HPDE6-E6E7 (cell line): ENCODE data around the gene PGS1.
"Not testable (repeated sequence)": the region's sequence is repeated elsewhere in the genome, so short reads cannot be mapped to it uniquely, and the experiment has no call there.

Source experiments
- DNase-seq: peaks from one replicate; pipeline ENCODE4 v3.0.0; 2011; ENCODE audit warnings: missing footprints; ENCODE audit errors: extremely low spot score

The PGS1 gene, protein sequence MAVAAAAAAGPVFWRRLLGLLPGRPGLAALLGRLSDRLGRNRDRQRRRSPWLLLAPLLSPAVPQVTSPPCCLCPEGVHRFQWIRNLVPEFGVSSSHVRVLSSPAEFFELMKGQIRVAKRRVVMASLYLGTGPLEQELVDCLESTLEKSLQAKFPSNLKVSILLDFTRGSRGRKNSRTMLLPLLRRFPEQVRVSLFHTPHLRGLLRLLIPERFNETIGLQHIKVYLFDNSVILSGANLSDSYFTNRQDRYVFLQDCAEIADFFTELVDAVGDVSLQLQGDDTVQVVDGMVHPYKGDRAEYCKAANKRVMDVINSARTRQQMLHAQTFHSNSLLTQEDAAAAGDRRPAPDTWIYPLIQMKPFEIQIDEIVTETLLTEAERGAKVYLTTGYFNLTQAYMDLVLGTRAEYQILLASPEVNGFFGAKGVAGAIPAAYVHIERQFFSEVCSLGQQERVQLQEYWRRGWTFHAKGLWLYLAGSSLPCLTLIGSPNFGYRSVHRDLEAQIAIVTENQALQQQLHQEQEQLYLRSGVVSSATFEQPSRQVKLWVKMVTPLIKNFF

DNA sequence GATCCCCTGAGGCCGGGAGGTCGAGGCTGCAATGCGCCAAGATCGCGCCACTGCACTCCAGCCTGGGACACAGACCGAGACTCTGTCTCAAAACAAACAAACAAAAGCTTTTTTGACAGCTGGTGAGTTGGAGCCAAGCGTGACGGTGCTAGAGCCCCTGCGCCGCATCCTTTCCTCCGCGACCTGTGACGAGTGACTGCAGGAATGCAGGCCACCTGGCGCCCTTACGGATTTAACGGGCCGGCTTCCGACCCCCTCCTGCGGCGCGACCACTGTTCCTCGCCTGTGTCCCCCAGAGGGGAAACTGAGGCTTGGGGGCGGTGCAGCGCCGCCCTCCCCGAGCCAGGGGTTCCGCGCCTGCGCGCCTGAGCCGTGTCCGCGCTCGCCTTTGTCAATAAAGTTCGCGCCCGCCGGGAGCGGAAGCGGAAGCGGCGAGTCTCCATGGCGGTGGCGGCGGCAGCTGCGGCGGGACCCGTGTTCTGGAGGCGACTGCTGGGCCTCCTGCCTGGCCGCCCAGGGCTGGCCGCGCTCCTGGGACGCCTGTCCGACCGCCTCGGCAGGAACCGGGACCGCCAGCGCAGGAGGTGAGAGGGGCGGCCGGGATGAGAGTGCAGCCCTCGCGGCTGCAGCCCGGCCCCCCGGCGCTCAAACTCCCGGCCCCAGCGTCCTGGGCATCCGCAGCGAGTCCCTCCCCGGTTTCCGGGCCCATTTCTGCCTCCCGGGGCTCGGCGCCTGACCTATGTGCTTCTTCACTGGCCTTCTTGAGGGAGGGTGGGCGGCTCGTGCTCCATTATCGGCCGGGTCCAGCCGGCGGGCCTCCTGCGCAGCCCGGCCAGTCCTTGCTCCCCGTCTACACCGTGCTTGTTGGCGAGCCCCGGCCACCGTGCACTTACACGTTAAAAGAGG is at the start of gene PGS1:
PGS1 (plus strand) TSS at position 425 of the 906 bp plus-strand sequence; CDS start at position 442, 17 bp downstream.
- no peak for DNase-seq

DNA sequence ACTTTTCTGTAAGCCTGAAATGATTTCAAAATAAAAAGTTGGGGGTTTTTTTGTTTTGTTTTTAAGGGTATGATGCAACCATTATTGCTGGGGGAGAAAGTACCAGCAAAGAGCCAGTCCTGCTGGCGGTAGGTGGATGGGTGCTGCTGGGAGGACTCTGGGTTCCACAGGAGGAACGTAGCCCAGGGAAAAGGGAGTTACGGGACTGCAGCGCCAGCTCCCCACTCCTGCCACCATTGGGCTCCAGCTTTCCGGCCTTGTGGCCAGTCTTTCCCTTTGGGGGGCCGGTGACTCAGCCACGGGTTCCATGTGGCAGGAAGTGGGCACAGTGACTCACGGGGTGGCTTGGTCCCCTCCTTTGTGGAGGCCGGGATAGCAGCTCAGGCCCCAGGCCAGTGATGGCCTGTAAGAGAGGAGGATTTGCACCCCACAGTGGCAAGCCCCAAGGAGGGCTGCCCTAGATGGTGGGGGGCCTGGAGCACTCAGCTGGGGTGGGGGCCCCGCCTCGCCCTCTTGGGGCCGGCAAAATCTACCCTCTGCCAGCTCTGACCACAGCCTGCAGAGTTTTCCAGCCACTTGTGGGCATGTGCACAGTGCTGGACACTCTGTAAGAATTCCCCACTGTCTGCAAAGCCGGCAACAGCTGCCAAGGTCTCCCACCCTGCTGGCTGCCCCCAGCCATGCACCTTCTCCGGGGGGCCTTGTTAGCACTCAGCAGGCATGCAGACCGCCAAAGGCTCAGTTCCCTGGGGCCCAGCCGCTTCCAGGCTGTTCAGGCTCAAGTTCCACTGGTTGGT is 49.0 kb upstream of the PGS1 start:
- no peak for DNase-seq

DNA sequence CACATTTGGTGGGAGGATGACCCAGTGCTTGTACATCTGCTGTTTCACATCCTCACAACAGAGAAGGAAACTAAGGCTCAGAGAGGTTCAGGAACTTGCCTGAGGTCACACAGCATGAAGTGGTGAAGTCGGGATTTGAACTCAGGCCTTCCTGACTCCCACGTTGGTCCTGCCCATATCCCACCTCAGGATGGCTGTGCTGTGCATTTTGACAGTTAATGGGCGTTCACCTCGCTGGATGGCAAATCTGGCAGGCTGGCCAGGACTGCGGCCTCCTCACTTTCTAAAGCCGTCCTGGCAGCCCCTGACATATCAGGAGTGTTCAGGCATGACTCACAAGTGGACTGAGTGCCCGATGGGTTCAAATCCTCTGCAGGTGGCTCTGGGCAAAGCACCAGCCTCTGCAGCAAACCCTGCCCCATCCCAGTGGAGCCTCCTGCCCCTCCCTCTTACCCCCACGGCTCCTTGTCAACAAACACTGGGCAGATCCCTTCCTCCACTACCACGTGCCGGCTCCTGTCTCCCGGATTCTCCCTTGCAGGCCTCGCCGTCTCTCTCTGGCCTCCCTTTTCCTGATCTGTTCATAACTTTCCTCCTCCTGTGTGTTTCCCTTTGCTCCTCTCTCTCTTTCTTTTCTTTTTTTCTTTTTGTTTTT is 47.8 kb upstream of the PGS1 start:
- no peak for DNase-seq

DNA sequence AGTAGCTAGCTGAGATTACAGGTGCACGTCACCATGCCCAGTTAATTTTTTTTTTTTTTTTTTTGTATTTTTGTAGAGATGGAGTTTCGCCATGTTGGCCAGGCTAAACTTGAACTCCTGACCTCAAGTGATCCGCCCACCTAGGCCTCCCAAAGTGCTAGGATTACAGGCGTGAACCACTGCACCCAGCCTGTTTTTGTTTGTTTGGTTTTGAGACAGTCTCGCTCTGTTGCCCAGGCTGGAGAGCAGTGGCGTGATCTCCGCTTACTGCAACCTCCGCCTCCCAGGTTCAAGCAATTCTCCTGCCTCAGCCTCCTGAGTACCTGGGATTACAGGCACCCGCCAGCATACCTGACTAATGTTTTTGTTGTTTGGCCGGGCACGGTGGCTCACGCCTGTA is 47.1 kb upstream of the PGS1 start:
- not testable (repeated sequence) for DNase-seq

DNA sequence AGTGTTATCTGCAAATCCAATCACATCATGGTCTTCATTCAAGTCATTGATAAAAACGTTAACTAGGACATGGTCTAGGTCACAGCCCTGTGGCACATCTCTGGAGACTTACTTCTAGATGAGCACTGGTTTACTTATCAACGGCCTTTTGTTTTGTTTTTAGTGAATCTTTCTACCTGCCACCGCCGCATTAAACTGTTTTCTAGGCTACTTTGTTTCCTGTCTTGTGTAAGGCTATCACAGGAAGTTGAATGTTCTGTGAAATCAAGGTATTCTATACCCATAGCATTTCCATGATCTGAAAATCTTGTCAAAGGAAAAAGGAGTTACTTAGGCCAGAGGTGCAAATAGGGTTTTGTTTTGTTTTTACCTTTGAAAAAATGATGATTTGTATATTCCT is 45.5 kb upstream of the PGS1 start:
- DNase-seq = no peak

DNA sequence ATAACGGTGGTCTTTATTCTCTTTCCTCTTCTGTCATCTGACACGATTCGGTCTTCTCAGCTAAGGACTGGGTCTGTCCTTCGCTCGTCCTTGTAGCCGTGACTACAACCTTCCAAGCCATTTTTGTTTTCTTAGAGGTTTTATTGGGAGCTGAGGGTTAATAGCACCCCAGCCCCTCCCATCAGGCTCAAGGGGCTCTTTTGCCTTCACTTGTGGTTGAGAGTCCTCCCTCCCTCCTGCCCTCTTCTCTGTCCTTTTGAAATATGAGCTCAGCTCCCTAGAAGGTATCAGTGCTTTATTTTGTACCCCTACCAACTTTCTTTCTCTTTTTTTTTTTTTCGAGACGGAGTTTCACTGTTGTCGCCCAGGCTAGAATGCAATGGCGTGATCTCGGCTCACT is 43.2 kb upstream of the PGS1 start:
- no peak for DNase-seq

DNA sequence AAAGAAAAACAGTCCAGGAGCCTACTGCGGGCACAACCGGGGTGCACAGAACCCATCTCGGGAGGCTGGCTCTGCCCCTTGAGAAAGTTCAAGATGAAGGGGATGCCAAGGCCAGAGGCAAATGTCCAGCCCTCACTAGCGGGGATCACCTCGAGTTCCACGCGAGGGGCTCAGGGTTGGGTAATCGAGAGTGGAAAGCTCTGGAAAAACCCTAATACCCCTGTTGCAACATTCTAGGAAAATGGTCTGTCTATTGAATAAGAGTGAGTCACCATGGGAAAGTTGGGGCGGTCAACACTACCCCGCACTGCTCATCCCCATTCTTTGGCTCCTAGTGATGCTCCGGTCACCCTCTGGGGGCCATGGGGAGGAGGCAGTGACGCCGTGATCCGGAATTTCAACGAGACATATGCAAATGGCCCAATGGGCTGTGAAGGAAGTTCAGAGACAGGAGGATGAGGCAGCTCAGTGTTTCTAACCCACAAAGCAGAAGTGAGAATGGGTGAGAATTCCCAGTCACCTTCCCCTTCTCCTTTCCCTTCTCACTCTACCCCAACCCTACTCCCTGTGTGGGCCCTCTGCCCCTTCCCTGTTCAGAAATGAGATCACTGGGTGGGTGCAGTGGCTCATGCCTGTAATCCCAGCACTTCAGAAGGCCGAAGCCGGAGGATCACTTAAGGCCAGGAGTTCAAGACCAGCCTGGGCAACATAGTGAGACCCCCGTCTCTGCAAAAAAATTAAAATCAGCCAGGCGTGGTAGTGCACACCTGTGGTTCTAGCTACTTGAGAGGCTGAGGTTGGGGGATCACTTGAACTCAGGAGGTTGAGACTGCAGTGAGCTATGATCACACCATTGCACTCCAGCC is 41.0 kb upstream of the PGS1 start:
- DNase-seq = no peak

DNA sequence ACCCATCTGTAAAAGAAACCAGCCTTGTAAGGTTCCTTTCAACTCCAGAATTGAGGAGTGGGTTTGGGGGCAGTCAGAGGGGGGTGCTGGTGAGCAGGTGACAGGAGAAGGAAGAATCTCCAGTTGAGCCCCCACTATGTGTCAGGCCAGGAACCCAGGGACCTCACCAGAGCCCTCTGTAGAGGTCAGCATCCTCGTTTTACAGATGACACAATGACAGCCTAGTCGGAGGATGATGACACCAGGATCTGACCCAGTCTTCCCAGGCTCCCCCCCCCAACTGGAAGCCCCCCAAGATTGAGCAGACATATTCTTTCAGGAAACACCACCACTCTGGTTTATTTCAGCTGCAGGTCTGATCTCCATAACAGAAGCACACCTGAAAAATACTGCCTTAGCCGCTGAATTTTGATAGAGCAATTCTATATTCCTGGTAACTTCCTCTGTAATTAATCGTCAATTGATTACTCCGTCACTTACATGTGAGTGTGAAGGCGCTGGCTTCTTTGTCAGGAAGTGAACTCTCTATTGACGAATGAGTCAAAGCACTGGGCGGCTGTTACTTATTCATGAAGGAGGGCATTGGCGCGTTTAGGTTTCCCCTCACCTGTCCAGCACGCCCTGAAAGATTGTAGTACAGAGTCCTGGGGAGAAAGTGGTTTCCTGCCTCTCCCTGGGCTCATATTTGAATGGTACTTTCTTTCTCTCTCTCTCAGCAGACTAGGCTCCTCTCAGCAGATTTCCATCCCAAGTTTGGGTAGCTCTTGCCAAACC is 39.8 kb upstream of the PGS1 start:
- peak; percentile 91 for DNase-seq

DNA sequence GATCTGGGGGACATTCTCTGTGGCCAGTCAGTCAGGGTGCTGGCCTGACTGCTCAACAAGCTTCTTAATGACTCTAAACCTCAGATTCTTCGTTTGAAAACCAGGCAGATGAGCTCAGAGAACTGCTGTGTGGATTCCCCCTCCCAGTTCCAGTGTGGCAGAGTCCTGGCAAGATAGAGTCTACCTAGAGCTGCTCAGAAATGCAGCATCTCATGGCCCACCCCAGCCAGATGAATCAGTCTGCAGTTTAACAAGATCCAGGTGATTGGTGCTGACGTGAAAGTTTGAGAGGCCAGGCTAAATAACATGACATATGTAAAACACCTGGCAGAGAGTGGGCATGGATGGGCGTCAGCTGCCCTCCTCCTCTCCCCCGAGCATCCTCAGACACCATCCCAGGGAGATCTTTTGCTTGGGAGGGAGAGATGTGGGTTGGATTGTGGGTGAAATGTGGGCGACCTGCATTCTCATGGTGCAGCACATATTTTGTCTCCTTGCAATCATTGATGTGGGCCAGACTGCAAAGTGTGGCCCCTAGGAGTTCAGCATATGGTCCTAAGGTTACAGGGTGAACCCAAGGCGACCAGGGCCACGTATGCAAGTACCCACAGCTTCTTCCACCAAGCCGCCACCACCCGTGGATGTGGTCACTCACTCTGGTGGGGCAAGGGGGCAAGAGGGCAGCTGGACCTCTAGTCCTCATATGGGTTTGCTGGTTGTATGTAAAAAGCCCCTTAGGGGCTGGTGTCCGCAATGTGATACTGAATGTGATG is 38.1 kb upstream of the PGS1 start:
- no peak for DNase-seq

DNA sequence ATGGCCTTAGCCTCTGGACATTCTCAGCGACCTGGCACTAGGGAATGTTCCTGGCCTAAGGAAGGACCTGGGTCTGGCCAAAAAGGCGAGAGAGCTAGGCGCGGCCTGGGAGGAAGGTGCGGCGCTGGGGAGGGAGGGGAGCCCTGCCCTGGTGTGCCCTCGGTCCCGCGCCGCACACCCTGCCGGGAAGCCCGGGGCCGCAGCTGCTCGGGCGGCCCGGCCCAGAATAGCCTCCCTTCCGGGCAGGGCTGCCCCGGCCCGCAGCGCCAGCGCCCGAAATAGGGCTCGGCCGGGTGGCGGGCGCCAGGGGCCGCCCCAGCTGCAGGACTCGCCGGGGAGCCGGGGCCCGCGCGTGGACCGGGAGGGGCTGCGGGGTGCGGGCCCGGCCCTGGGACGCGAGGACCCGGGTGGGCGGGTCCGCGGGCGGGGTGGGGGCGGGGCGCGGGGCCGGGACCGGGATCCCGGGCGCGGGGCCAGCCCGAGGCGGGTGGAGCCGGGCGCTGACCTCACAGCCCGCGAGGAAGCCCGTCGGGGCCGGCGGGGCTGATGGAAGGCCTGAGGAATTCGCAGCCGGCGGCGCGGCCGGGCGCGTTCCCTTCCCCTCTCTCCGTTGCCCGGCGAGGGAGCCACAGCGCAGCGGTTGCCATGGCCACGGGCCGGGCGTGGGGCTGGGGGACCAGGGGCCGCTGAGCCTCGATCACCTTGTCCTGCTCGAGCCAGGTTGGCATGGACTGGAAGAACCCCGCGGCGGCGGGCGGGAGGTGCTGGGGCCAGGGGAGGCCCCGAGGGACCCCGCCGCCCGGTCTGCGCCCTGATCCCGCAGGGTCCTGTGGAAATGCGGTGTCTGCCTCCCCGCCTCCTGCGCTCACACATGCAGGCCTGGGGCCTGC is 36.6 kb upstream of the PGS1 start:
- no peak for DNase-seq

DNA sequence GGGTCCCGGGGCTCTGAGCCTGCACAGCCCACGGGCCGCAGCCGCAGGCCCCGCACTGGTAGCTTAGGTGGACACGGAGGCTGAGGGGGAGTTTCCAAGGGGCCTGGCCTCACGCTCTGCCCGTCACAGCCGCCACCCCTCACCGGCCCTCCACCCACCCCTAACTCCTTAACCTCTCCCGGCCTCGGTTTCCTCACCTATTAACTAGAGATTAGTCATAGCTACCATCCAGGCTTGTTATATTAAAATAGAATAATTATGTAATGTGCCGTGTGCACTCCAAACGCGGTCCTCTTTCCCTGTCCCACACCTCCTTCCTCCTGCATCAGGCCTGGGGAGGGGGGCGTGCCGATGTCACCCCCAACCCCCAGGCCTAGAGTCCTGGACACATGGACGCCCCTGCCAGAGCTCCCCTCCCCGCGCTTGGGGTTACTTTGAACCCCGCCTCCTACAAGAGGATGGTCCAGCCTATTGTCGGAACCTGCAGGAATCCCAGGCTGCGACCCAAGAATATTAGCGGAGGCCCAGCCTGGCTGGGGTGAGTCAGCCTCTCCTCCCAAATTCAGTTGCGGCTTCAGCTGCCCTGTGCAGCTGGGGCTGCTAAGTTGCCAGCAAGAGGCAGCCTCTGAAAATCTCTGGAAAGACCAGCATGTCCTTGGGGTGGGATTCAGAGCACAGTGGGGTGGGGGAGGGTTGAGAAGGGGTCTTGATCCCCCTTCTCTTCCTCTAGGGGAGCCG is 35.8 kb upstream of the PGS1 start:
- no peak for DNase-seq

DNA sequence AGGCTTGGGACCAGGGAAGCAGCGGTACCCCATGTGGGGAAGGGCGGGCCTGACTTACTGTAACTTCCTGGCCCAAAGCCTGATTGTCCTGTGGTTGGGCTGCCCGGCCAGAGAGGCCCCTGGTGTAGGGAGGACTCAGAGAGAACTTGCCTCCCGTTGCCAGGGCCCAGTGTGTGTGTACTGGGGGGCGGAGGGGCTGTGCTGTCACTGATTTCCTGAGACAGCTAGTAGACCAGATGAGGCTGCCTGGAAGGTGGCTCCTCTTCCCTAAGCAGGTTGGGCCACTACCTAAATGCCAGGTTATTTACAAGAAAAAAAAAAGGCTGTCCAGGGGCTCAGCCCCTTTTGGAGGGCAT is 35.3 kb upstream of the PGS1 start:
- no peak for DNase-seq

DNA sequence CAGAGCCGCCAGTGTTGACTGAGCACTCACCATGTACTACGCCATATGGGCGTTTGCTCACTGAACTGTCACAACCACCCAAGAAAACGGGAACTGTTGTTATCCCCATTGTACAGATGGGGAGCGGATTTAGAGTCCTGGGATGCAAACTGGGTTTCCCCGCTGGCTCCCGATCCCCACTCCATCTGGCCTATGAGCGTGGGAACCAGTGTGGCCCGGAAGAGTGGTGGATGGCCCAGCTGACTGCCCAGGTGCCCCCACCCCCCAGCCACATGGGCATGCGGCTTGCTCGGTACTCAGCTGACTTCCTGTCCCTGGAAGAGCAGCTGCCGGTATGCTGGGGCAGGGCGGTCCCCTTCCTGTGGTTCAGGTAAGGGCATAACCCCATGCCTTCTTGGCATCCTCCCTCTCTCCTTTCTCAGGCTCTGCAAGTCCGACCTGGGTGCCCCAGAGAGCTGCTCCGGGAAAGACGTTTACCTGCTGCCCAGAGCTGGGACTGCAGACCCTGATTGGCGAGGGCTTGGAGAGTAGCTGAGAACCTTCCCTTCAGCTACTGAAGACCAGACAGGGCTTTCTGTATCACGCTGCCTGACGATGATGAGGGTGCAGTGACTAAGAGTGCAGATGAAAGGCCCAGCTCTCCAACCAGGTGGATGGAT is 34.8 kb upstream of the PGS1 start:
- no peak for DNase-seq

DNA sequence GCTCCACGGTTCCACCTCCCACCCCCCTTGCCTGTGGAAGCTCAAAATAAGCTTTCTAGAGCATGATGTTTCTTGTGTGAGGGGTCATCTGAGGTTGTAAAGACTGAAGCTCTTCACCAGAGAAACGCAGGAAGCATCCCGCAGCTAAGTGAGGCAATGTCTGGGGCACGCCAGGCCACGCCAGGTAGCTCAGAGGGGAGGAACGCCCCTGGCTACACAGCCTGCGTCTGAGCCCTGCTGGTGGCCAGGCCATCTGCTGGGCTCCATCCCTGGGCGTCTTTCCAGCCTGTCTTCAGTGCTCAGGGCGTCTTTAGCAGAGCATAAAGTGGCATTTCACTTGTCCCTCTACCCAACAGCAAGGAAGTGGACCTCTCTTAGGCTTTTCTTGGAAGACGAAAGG is 33.8 kb upstream of the PGS1 start:
- DNase-seq = no peak

DNA sequence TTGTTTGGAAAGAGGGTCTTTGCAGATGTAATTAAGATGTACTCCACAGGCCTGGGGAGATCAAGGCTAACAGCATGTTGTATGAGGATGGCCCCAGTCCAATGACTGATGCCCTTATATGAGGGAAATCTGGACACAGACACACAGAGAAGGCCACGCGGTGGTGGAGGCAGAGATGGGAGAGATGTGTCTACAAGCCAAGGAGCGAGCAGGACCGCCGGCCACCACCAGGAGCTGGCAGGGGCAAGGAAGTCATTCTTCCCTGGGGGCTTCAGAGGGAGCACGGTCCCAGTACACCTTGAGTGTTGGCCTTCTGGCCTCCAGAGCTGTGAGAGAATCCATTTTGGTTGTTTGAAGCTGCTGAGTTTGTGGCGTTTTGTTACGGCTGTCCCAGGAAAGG is 33.3 kb upstream of the PGS1 start:
- DNase-seq = no peak

DNA sequence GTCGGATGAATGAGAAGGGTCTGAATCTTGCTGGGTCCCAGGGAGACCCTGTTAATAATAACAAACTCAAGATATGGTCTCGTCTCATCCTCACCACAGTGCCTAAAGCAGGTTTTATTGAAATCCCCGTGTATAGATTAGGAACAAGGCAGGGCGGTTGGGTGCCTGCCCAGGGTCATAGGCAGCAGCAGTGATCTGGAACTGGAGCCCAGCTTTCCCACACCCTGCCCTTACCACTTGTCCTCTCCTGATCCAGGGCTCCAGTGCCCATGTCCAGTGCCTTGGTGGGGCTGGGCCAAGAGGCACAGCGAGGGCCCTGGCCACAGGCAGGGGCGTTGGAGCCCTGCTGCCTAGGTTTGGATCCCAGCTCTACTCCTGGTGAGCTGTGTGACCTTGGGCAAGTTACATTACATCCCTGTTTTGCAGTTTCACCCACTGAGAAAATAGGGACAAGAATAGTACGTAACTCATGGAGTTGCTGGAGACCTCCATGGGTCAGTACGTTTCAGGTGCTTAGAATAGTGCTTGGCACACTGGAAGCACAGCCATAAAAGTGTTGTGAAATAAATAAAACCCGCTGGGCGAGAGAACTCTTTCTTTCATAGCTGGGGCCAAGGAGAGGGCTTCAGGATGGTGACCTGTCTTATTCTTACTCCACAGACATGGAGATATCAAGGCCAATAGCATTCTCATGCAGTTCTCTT is 32.5 kb upstream of the PGS1 start:
- DNase-seq = no peak
